SK-N-SH treated with all-trans-retinoic acid at 6 μM for 48 hours (cell line): ENCODE results near the gene AGPAT3.

ENCODE experiments used
- ARNTL ChIP-seq: fragments of 450-650 bp; formaldehyde crosslinking; IDR thresholded peaks from 2 replicates; pipeline ENCODE4 v1.5.0; 2020; ENCODE audit warnings: low read depth, mild to moderate bottlenecking, moderate library complexity, borderline replicate concordance
- BACH2 ChIP-seq: fragments of 250-450 bp; sonication (Bioruptor Pico); IDR thresholded peaks from 2 replicates; pipeline ENCODE4 v1.9.0; 2021; ENCODE audit warnings: mild to moderate bottlenecking, borderline replicate concordance
- PATZ1 ChIP-seq: fragments of 250-450 bp; sonication (Bioruptor Pico); IDR thresholded peaks from 2 replicates; pipeline ENCODE4 v1.8.0; 2020; ENCODE audit warnings: mild to moderate bottlenecking, moderate library complexity, borderline replicate concordance
- RARB ChIP-seq: fragments of 250-450 bp; sonication (Bioruptor Pico); IDR thresholded peaks from 2 replicates; pipeline ENCODE4 v1.8.0; 2021; ENCODE audit warnings: mild to moderate bottlenecking, moderate library complexity
- ZNF8 ChIP-seq: fragments of 450-650 bp; formaldehyde crosslinking; IDR thresholded peaks from 2 replicates; pipeline ENCODE4 v1.5.0; 2020; ENCODE audit warnings: mild to moderate bottlenecking, moderate library complexity

GRCh38 chr21:43865540-43866259 is 677 bp downstream of the AGPAT3 start:
- no peak for TF ChIP-seq BACH2 (CRISPR knock-in tag)
- no peak for TF ChIP-seq RARB (CRISPR knock-in tag)
- no peak for TF ChIP-seq ZNF8 (CRISPR knock-in tag)
- TF ChIP-seq PATZ1: no peak
- no peak for TF ChIP-seq ARNTL
